Prostate gland (tissue), 2 donors: ENCODE results near the gene UST.

ENCODE experiments used
- CTCF ChIP-seq, 4 experiments: fragments of 200-600 bp in 2 of 4; fragments of 450-650 bp in 2 of 4; sonication (generic) in 2 of 4; IDR thresholded peaks; 1 replicate in 3 of 4; 2 replicates in 1 of 4; pipeline ENCODE4 v1.5.1; 2016 to 2019; ENCODE audit warnings: antibody characterized with exemption in 4 of 4, mild to moderate bottlenecking in 2 of 4, moderate library complexity in 2 of 4
- POLR2A ChIP-seq: fragments of 450-650 bp; IDR thresholded peaks from one replicate; pipeline ENCODE4 v1.6.1; 2016; ENCODE audit warnings: antibody characterized with exemption, mild to moderate bottlenecking

- TF ChIP-seq CTCF (IDR thresholded peaks at IDR 0.05) (no peak), POLR2A (no peak)
These were observed 188.1 kb downstream of the UST start for GRCh38 chr6:148934961-148935360.
